Keratinocyte (primary cell): ENCODE measurements around the gene BBLN.

Source experiments
- CTCF ChIP-seq, 3 experiments: IDR thresholded peaks in 1 of 3; conservative IDR thresholded peaks in 1 of 3; optimal IDR thresholded peaks in 1 of 3; 2 replicates in 2 of 3; 3 replicates in 1 of 3; pipeline versions ENCODE3 to v1.5.1; 2011; ENCODE audit warnings: low read length in 3 of 3, mild to moderate bottlenecking in 3 of 3, moderate library complexity in 2 of 3, control low read depth in 1 of 3, inconsistent platforms in 1 of 3; ENCODE audit not compliant: insufficient read depth in 2 of 3; ENCODE audit errors: extremely low read depth in 1 of 3
- EZH2 ChIP-seq: IDR thresholded peaks from one replicate; pipeline ENCODE4 v1.6.1; 2012; ENCODE audit warnings: inconsistent platforms, mild to moderate bottlenecking, low read length, moderate library complexity

GRCh38 chr9:128122809-128123175 is 37.3 kb upstream of the BBLN start:
- TF ChIP-seq CTCF (optimal IDR thresholded peaks at IDR 0.05 in 1 of 3, IDR thresholded peaks at IDR 0.05 in 1 of 3, conservative IDR thresholded peaks at IDR 0.05 in 1 of 3; ENCODE audit: extremely low read depth in 1 of 3, insufficient read depth in 2 of 3, low read length in 3 of 3): no peak
- no peak for TF ChIP-seq EZH2
